Measurements from ENCODE around the gene ASS1.

ASS1 gene

DNA sequence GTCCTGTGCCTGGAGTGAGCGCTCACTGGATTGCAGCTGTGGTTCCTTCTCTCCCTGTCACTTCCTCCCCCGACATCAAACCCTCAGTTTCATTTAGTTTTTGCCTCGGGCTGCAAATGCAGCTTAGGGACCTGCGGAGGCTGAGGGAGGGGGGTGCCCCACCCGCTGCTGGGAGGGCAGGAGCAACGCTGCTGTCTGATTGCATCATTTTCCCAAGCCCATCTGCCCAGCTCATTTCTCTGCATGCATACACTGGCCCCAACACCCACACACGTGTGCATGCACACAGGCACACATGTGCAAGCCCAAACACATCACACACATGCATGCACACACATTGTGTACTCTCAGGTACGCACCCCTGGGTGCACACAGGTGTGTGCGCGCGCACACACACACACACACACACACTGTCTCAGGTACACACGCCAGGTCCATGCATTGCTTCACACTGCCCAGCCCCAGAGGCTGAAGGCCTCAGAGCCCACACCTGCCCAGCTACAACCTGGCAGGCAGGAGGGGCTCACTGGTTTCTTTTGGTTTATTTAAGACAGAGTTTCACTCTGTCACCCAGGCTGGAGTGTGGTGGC lies 3.4 kb downstream of the ASS1 start (continued):
- TF ChIP-seq ZBTB26 (tag by site-specific recombination; optimal IDR thresholded peaks at IDR 0.05) (no peak), ZNF529 (tag by site-specific recombination; IDR thresholded peaks at IDR 0.05; ENCODE audit: insufficient replicate concordance) (no peak), ZNF324 (tag by site-specific recombination; IDR thresholded peaks at IDR 0.05) (peak; percentile 84; the same call in 1 of the 2 replicates), ZNF449 (tag by site-specific recombination; IDR thresholded peaks at IDR 0.05) (0 out of 2 replicates have a peak, but pooled peaks have one; percentile 54), ZNF76 (tag by site-specific recombination; IDR thresholded peaks at IDR 0.05; ENCODE audit: borderline replicate concordance, low read depth) (peak; percentile 49; the same call in 1 of the 2 replicates), ZBTB11 (tag by site-specific recombination; conservative IDR thresholded peaks at IDR 0.05; ENCODE audit: low read depth) (no peak), HOXC10 (CRISPR knock-in tag; IDR thresholded peaks at IDR 0.05) (no peak), ZNF175 (tag by site-specific recombination; IDR thresholded peaks at IDR 0.05) (no peak), ZNF184 (tag by site-specific recombination; IDR thresholded peaks at IDR 0.05) (no peak), ZNF311 (tag by site-specific recombination; IDR thresholded peaks at IDR 0.05; ENCODE audit: borderline replicate concordance) (no peak), ZNF423 (tag by site-specific recombination; IDR thresholded peaks at IDR 0.05) (peak; percentile 61; the same call in 1 of the 2 replicates), ZNF10 (tag by site-specific recombination; IDR thresholded peaks at IDR 0.05) (no peak), ZNF157 (tag by site-specific recombination; IDR thresholded peaks at IDR 0.05) (no peak), YY2 (tag by site-specific recombination; IDR thresholded peaks at IDR 0.05) (no peak), ZNF792 (tag by site-specific recombination; IDR thresholded peaks at IDR 0.05) (0 out of 2 replicates have a peak, but pooled peaks have one; percentile 15), IKZF3 (tag by site-specific recombination; IDR thresholded peaks at IDR 0.05) (peak; percentile 66), ZNF549 (tag by site-specific recombination; IDR thresholded peaks at IDR 0.05) (no peak), ZNF48 (tag by site-specific recombination; IDR thresholded peaks at IDR 0.05) (no peak), ZNF366 (tag by site-specific recombination; conservative IDR thresholded peaks at IDR 0.05) (peak; percentile 50; the same call in 1 of the 2 replicates), ZNF621 (tag by site-specific recombination; IDR thresholded peaks at IDR 0.05) (no peak), ZBTB21 (tag by site-specific recombination; IDR thresholded peaks at IDR 0.05) (0 out of 2 replicates have a peak, but pooled peaks have one; percentile 7), BCL11A (tag by site-specific recombination; IDR thresholded peaks at IDR 0.05; ENCODE audit: low read depth) (no peak), HOXA7 (CRISPR knock-in tag; IDR thresholded peaks at IDR 0.05; ENCODE audit: borderline replicate concordance) (no peak), ZEB2 (tag by site-specific recombination; IDR thresholded peaks at IDR 0.05) (peak; percentile 94), ZNF514 (tag by site-specific recombination; IDR thresholded peaks at IDR 0.05) (no peak), TCF7L2 (IDR thresholded peaks at IDR 0.05; ENCODE audit: borderline replicate concordance, low read depth, low read length) (no peak), ZNF692 (tag by site-specific recombination; IDR thresholded peaks at IDR 0.05) (peak; percentile 75)
- TF ChIP-seq, protein P1, sequence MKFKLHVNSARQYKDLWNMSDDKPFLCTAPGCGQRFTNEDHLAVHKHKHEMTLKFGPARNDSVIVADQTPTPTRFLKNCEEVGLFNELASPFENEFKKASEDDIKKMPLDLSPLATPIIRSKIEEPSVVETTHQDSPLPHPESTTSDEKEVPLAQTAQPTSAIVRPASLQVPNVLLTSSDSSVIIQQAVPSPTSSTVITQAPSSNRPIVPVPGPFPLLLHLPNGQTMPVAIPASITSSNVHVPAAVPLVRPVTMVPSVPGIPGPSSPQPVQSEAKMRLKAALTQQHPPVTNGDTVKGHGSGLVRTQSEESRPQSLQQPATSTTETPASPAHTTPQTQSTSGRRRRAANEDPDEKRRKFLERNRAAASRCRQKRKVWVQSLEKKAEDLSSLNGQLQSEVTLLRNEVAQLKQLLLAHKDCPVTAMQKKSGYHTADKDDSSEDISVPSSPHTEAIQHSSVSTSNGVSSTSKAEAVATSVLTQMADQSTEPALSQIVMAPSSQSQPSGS (tag by site-specific recombination; IDR thresholded peaks at IDR 0.05; ENCODE audit: low read depth): peak; percentile 71
- TF ChIP-seq, protein P2, sequence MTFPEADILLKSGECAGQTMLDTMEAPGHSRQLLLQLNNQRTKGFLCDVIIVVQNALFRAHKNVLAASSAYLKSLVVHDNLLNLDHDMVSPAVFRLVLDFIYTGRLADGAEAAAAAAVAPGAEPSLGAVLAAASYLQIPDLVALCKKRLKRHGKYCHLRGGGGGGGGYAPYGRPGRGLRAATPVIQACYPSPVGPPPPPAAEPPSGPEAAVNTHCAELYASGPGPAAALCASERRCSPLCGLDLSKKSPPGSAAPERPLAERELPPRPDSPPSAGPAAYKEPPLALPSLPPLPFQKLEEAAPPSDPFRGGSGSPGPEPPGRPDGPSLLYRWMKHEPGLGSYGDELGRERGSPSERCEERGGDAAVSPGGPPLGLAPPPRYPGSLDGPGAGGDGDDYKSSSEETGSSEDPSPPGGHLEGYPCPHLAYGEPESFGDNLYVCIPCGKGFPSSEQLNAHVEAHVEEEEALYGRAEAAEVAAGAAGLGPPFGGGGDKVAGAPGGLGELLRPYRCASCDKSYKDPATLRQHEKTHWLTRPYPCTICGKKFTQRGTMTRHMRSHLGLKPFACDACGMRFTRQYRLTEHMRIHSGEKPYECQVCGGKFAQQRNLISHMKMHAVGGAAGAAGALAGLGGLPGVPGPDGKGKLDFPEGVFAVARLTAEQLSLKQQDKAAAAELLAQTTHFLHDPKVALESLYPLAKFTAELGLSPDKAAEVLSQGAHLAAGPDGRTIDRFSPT (tag by site-specific recombination; IDR thresholded peaks at IDR 0.05): no peak
